ENCODE results near the gene UBASH3A. TPM values are rescaled to one million over a fixed set of nuclear protein-coding genes. Genes with fewer than 3 reads are reported as not detected.

UBASH3A gene
- total RNA-seq, 1 experiment from 2014 or later, result 0.07 TPM

DNA sequence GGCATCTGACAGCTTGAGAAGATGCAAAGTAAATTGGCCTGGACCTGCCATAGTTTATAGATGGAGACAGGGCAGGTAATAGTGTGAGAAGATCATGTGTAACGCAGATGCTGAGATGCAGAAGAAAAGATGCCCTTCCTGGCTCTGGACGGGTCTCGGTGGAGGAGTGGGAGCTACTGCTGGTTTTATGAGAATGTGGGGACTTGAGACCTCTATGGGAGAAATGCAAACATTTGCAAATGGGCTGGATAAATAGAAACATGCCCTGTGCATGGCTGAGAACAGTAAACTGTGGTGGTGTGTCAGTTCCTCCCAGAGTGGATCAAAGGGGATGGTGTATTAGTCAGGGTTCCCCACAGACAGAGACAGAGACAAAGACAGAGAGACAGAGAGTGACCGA, 21.9 kb downstream of the UBASH3A start:
- no peak for TF ChIP-seq EZH2 (IDR thresholded peaks at IDR 0.05)
- TF ChIP-seq CBX3 (IDR thresholded peaks at IDR 0.05; ENCODE audit: low read depth), result no peak
- no peak for TF ChIP-seq FOSL1 (IDR thresholded peaks at IDR 0.05; ENCODE audit: low read depth)
- TF ChIP-seq, protein P1, sequence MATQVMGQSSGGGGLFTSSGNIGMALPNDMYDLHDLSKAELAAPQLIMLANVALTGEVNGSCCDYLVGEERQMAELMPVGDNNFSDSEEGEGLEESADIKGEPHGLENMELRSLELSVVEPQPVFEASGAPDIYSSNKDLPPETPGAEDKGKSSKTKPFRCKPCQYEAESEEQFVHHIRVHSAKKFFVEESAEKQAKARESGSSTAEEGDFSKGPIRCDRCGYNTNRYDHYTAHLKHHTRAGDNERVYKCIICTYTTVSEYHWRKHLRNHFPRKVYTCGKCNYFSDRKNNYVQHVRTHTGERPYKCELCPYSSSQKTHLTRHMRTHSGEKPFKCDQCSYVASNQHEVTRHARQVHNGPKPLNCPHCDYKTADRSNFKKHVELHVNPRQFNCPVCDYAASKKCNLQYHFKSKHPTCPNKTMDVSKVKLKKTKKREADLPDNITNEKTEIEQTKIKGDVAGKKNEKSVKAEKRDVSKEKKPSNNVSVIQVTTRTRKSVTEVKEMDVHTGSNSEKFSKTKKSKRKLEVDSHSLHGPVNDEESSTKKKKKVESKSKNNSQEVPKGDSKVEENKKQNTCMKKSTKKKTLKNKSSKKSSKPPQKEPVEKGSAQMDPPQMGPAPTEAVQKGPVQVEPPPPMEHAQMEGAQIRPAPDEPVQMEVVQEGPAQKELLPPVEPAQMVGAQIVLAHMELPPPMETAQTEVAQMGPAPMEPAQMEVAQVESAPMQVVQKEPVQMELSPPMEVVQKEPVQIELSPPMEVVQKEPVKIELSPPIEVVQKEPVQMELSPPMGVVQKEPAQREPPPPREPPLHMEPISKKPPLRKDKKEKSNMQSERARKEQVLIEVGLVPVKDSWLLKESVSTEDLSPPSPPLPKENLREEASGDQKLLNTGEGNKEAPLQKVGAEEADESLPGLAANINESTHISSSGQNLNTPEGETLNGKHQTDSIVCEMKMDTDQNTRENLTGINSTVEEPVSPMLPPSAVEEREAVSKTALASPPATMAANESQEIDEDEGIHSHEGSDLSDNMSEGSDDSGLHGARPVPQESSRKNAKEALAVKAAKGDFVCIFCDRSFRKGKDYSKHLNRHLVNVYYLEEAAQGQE (IDR thresholded peaks at IDR 0.05; ENCODE audit: low read depth), result no peak
- no peak for TF ChIP-seq RAD21 (IDR thresholded peaks at IDR 0.05; ENCODE audit: low read depth)
- TF ChIP-seq POLR2AphosphoS5 (IDR thresholded peaks at IDR 0.05; ENCODE audit: low read depth, low read length), result no peak
- TF ChIP-seq JUND (IDR thresholded peaks at IDR 0.05), result no peak
- TF ChIP-seq, protein P2, sequence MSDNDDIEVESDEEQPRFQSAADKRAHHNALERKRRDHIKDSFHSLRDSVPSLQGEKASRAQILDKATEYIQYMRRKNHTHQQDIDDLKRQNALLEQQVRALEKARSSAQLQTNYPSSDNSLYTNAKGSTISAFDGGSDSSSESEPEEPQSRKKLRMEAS (IDR thresholded peaks at IDR 0.05), result no peak
- TF ChIP-seq ZNF274 (IDR thresholded peaks at IDR 0.05; ENCODE audit: low read depth, low read length), result no peak
- TF ChIP-seq TCF7L2 (IDR thresholded peaks at IDR 0.05; ENCODE audit: borderline replicate concordance, extremely low read depth, insufficient read depth, insufficient read length), result no peak
- TF ChIP-seq CEBPB (IDR thresholded peaks at IDR 0.05; ENCODE audit: low read depth), result no peak
- TF ChIP-seq SRF (IDR thresholded peaks at IDR 0.05; ENCODE audit: low read depth), result no peak
- no peak for TF ChIP-seq YY1 (IDR thresholded peaks at IDR 0.05; ENCODE audit: extremely low read depth, insufficient replicate concordance, low read depth, low read length)
- TF ChIP-seq ELF1 (IDR thresholded peaks at IDR 0.05; ENCODE audit: borderline replicate concordance, low read depth), result no peak
- TF ChIP-seq POLR2A (IDR thresholded peaks at IDR 0.05; ENCODE audit: borderline replicate concordance, extremely low read depth, insufficient read depth, insufficient read length), result no peak
- TF ChIP-seq, protein P3, sequence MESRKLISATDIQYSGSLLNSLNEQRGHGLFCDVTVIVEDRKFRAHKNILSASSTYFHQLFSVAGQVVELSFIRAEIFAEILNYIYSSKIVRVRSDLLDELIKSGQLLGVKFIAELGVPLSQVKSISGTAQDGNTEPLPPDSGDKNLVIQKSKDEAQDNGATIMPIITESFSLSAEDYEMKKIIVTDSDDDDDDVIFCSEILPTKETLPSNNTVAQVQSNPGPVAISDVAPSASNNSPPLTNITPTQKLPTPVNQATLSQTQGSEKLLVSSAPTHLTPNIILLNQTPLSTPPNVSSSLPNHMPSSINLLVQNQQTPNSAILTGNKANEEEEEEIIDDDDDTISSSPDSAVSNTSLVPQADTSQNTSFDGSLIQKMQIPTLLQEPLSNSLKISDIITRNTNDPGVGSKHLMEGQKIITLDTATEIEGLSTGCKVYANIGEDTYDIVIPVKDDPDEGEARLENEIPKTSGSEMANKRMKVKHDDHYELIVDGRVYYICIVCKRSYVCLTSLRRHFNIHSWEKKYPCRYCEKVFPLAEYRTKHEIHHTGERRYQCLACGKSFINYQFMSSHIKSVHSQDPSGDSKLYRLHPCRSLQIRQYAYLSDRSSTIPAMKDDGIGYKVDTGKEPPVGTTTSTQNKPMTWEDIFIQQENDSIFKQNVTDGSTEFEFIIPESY (IDR thresholded peaks at IDR 0.05; ENCODE audit: extremely low read depth, insufficient replicate concordance, low read length), result no peak
- Histone ChIP-seq H3K27me3 (ENCODE audit: insufficient read depth, low read length) (peaks cover 59% of the 10 kb centered on the region; the same call in 1 of the 2 replicates), H3K79me2 (ENCODE audit: insufficient read depth, low read length) (no peaks in the 10 kb centered on the region), H3K27ac (ENCODE audit: low read depth, low read length) (no peak overlapping the region), H3K9me3 (ENCODE audit: control insufficient read depth in 1 of 2, insufficient read depth in 1 of 2, low read depth in 1 of 2, low read length in 2 of 2) (no peaks in the 10 kb centered on the region), H3K36me3 (ENCODE audit: control insufficient read depth in 1 of 2, insufficient read depth in 2 of 2, low read length in 2 of 2) (no peaks in the 10 kb centered on the region), H2AFZ (ENCODE audit: low read depth, low read length, poor library complexity, severe bottlenecking) (no peak overlapping the region), H4K20me1 (ENCODE audit: insufficient read depth) (no peaks in the 10 kb centered on the region), H3K4me3 (replicated peaks in 1 of 2; ENCODE audit: low read depth in 1 of 2, low read length in 2 of 2) (no peak overlapping the region), H3K9ac (ENCODE audit: low read length) (no peak overlapping the region), H3K4me1 (ENCODE audit: control insufficient read depth in 1 of 2, insufficient read depth in 2 of 2, low read length in 2 of 2) (no peaks in the 10 kb centered on the region), H3K4me2 (ENCODE audit: low read length) (no peak overlapping the region), H3K9me2 (ENCODE audit: insufficient read depth) (no peaks in the 10 kb centered on the region)
- no peak for ATAC-seq
- no TSS peak for BruUV-seq (replicated peaks)
- ChIA-PET POLR2A (no interaction called here), CTCF (no interaction called here), RAD21 (ENCODE audit: low non-redundant PET in 1 of 2, low total read pairs in 2 of 2, uncharacterized antibody in 2 of 2, unreplicated experiment in 2 of 2) (no interaction called here)
- intact Hi-C loops (cut with micrococcal nuclease), result no loop called here
- no peak for DNase-seq (ENCODE audit: low read depth, low spot score)

All from HCT116 (cell line).